Measurements from ENCODE around the gene GJD2. TPM values are rescaled to one million over a fixed set of nuclear protein-coding genes. Genes with fewer than 3 reads are reported as not detected.

The GJD2 gene
- total and polyA plus RNA-seq, 5 donors from 2014 or later = not detected

GRCh38 chr15:34772312-34772711, 17.5 kb upstream of the GJD2 start:
- no peak overlapping the region for H3K27ac Mint-ChIP-seq
- DNase-seq (no peak), ATAC-seq (ENCODE audit: low read depth in 2 of 2) (no peak)
- no peaks in the 10 kb centered on the region for H3K36me3 ChIP-seq (ENCODE audit: control insufficient read depth, insufficient read depth, low read length)
- H3K4me1 Mint-ChIP-seq = peaks cover 0 to 2% (median 0%) of the 10 kb centered on the region in 4 donors
- H3K27ac ChIP-seq (ENCODE audit: insufficient read depth, low read length, poor library complexity, severe bottlenecking) = no peak overlapping the region
- H3K4me3 Mint-ChIP-seq = no peak overlapping the region
- peaks cover 12% of the 10 kb centered on the region for H3K27me3 ChIP-seq (ENCODE audit: control insufficient read depth, insufficient read depth, low read length)
- no peaks in the 10 kb centered on the region for H3K4me1 ChIP-seq (ENCODE audit: control insufficient read depth, insufficient read depth, low read length, poor library complexity, severe bottlenecking)
- H3K4me3 ChIP-seq (ENCODE audit: low read depth, low read length) = no peak overlapping the region
- H3K9me3 Mint-ChIP-seq = peaks cover 0 to 6% (median 0%) of the 10 kb centered on the region in 7 donors
- H3K9me3 ChIP-seq (ENCODE audit: control insufficient read depth in 2 of 2, low read length in 2 of 2) = no peaks in the 10 kb centered on the region
- H3K27me3 Mint-ChIP-seq = peaks cover 17% of the 10 kb centered on the region
- no peaks in the 10 kb centered on the region for H3K36me3 Mint-ChIP-seq

GRCh38 chr15:34769711-34770110, 14.9 kb upstream of the GJD2 start:
- Mint-ChIP-seq H3K27ac (no peak overlapping the region), H3K36me3 (no peaks in the 10 kb centered on the region), H3K4me3 (no peak overlapping the region), H3K9me3 (peaks cover 0 to 6% (median 0%) of the 10 kb centered on the region in 7 donors), H3K4me1 (peaks cover 0 to 2% (median 0%) of the 10 kb centered on the region in 4 donors), H3K27me3 (peaks cover 17% of the 10 kb centered on the region)
- Histone ChIP-seq H3K27ac (ENCODE audit: insufficient read depth, low read length, poor library complexity, severe bottlenecking) (no peak overlapping the region), H3K4me3 (ENCODE audit: low read depth, low read length) (no peak overlapping the region), H3K9me3 (ENCODE audit: control insufficient read depth in 2 of 2, low read length in 2 of 2) (no peaks in the 10 kb centered on the region), H3K4me1 (ENCODE audit: control insufficient read depth, insufficient read depth, low read length, poor library complexity, severe bottlenecking) (no peaks in the 10 kb centered on the region), H3K36me3 (ENCODE audit: control insufficient read depth, insufficient read depth, low read length) (no peaks in the 10 kb centered on the region), H3K27me3 (ENCODE audit: control insufficient read depth, insufficient read depth, low read length) (peaks cover 12% of the 10 kb centered on the region)
- ATAC-seq (ENCODE audit: low read depth in 2 of 2) = no peak
- DNase-seq = no peak

- Mint-ChIP-seq H3K9me3 (peaks cover 0 to 6% (median 0%) of the 10 kb centered on the region in 7 donors), H3K27ac (no peak overlapping the region), H3K27me3 (peaks cover 12% of the 10 kb centered on the region), H3K36me3 (no peaks in the 10 kb centered on the region), H3K4me1 (peaks cover 0 to 2% (median 0%) of the 10 kb centered on the region in 4 donors), H3K4me3 (no peak overlapping the region)
- no peak overlapping the region for H3K4me3 ChIP-seq (ENCODE audit: low read depth, low read length)
- no peaks in the 10 kb centered on the region for H3K4me1 ChIP-seq (ENCODE audit: control insufficient read depth, insufficient read depth, low read length, poor library complexity, severe bottlenecking)
- no peaks in the 10 kb centered on the region for H3K9me3 ChIP-seq (ENCODE audit: control insufficient read depth in 2 of 2, low read length in 2 of 2)
- peaks cover 12% of the 10 kb centered on the region for H3K27me3 ChIP-seq (ENCODE audit: control insufficient read depth, insufficient read depth, low read length)
- DNase-seq = no peak
- no peaks in the 10 kb centered on the region for H3K36me3 ChIP-seq (ENCODE audit: control insufficient read depth, insufficient read depth, low read length)
- H3K27ac ChIP-seq (ENCODE audit: insufficient read depth, low read length, poor library complexity, severe bottlenecking) = no peak overlapping the region
- no peak for ATAC-seq (ENCODE audit: low read depth in 2 of 2)
These were observed 13.7 kb upstream of the GJD2 start for GRCh38 chr15:34768530-34768929.

GRCh38 chr15:34765741-34766140, 10.9 kb upstream of the GJD2 start:
- H3K36me3 Mint-ChIP-seq = no peaks in the 10 kb centered on the region
- no peaks in the 10 kb centered on the region for H3K36me3 ChIP-seq (ENCODE audit: control insufficient read depth, insufficient read depth, low read length)
- no peak overlapping the region for H3K27ac Mint-ChIP-seq
- H3K27me3 ChIP-seq (ENCODE audit: control insufficient read depth, insufficient read depth, low read length) = peaks cover 6% of the 10 kb centered on the region
- H3K9me3 Mint-ChIP-seq = peaks cover 0 to 6% (median 0%) of the 10 kb centered on the region in 7 donors
- H3K4me1 Mint-ChIP-seq = peaks cover 0 to 2% (median 0%) of the 10 kb centered on the region in 4 donors
- H3K27me3 Mint-ChIP-seq = peaks cover 17% of the 10 kb centered on the region
- H3K27ac ChIP-seq (ENCODE audit: insufficient read depth, low read length, poor library complexity, severe bottlenecking) = no peak overlapping the region
- DNase-seq (no peak), ATAC-seq (ENCODE audit: low read depth in 2 of 2) (no peak)
- H3K4me3 ChIP-seq (ENCODE audit: low read depth, low read length) = no peak overlapping the region
- no peaks in the 10 kb centered on the region for H3K4me1 ChIP-seq (ENCODE audit: control insufficient read depth, insufficient read depth, low read length, poor library complexity, severe bottlenecking)
- H3K9me3 ChIP-seq (ENCODE audit: control insufficient read depth in 2 of 2, low read length in 2 of 2) = no peaks in the 10 kb centered on the region
- H3K4me3 Mint-ChIP-seq = no peak overlapping the region

GRCh38 chr15:34760909-34761308, 6.1 kb upstream of the GJD2 start:
- no peaks in the 10 kb centered on the region for H3K4me1 Mint-ChIP-seq
- H3K4me1 ChIP-seq (ENCODE audit: control insufficient read depth, insufficient read depth, low read length, poor library complexity, severe bottlenecking) = no peaks in the 10 kb centered on the region
- H3K36me3 ChIP-seq (ENCODE audit: control insufficient read depth, insufficient read depth, low read length) = no peaks in the 10 kb centered on the region
- H3K27ac Mint-ChIP-seq = no peak overlapping the region
- H3K27me3 Mint-ChIP-seq = peaks cover 39% of the 10 kb centered on the region
- no peaks in the 10 kb centered on the region for H3K36me3 Mint-ChIP-seq
- no peak overlapping the region for H3K4me3 Mint-ChIP-seq
- H3K9me3 Mint-ChIP-seq = no peaks in the 10 kb centered on the region
- DNase-seq = no peak
- H3K4me3 ChIP-seq (ENCODE audit: low read depth, low read length) = no peak overlapping the region
- H3K9me3 ChIP-seq (ENCODE audit: control insufficient read depth in 2 of 2, low read length in 2 of 2) = no peaks in the 10 kb centered on the region
- no peak overlapping the region for H3K27ac ChIP-seq (ENCODE audit: insufficient read depth, low read length, poor library complexity, severe bottlenecking)
- no peak for ATAC-seq (ENCODE audit: low read depth in 2 of 2)
- H3K27me3 ChIP-seq (ENCODE audit: control insufficient read depth, insufficient read depth, low read length) = peaks cover 24% of the 10 kb centered on the region

- no peaks in the 10 kb centered on the region for H3K36me3 ChIP-seq (ENCODE audit: control insufficient read depth, insufficient read depth, low read length)
- Mint-ChIP-seq H3K4me3 (no peak overlapping the region), H3K36me3 (no peaks in the 10 kb centered on the region), H3K27ac (no peak overlapping the region), H3K4me1 (peaks cover 0 to 6% (median 0%) of the 10 kb centered on the region in 4 donors), H3K9me3 (no peaks in the 10 kb centered on the region), H3K27me3 (peaks cover 48% of the 10 kb centered on the region)
- DNase-seq = no peak
- H3K4me1 ChIP-seq (ENCODE audit: control insufficient read depth, insufficient read depth, low read length, poor library complexity, severe bottlenecking) = no peaks in the 10 kb centered on the region
- no peak for ATAC-seq (ENCODE audit: low read depth in 2 of 2)
- H3K4me3 ChIP-seq (ENCODE audit: low read depth, low read length) = no peak overlapping the region
- peaks cover 26% of the 10 kb centered on the region for H3K27me3 ChIP-seq (ENCODE audit: control insufficient read depth, insufficient read depth, low read length)
- no peak overlapping the region for H3K27ac ChIP-seq (ENCODE audit: insufficient read depth, low read length, poor library complexity, severe bottlenecking)
- H3K9me3 ChIP-seq (ENCODE audit: control insufficient read depth in 2 of 2, low read length in 2 of 2) = no peaks in the 10 kb centered on the region
These were observed 5.2 kb upstream of the GJD2 start for GRCh38 chr15:34759992-34760391.

- no peaks in the 10 kb centered on the region for H3K4me1 ChIP-seq (ENCODE audit: control insufficient read depth, insufficient read depth, low read length, poor library complexity, severe bottlenecking)
- H3K27me3 Mint-ChIP-seq = peaks cover 49% of the 10 kb centered on the region
- H3K4me3 Mint-ChIP-seq = no peak overlapping the region
- H3K36me3 ChIP-seq (ENCODE audit: control insufficient read depth, insufficient read depth, low read length) = no peaks in the 10 kb centered on the region
- H3K27ac ChIP-seq (ENCODE audit: insufficient read depth, low read length, poor library complexity, severe bottlenecking) = no peak overlapping the region
- H3K4me3 ChIP-seq (ENCODE audit: low read depth, low read length) = no peak overlapping the region
- peaks cover 26% of the 10 kb centered on the region for H3K27me3 ChIP-seq (ENCODE audit: control insufficient read depth, insufficient read depth, low read length)
- H3K4me1 Mint-ChIP-seq = peaks cover 0 to 6% (median 0%) of the 10 kb centered on the region in 4 donors
- no peaks in the 10 kb centered on the region for H3K9me3 Mint-ChIP-seq
- no peaks in the 10 kb centered on the region for H3K9me3 ChIP-seq (ENCODE audit: control insufficient read depth in 2 of 2, low read length in 2 of 2)
- no peak overlapping the region for H3K27ac Mint-ChIP-seq
- H3K36me3 Mint-ChIP-seq = no peaks in the 10 kb centered on the region
- no peak for DNase-seq
- no peak for ATAC-seq (ENCODE audit: low read depth in 2 of 2)
These were observed 4.5 kb upstream of the GJD2 start for GRCh38 chr15:34759347-34759746.

- Histone ChIP-seq H3K27ac (ENCODE audit: insufficient read depth, low read length, poor library complexity, severe bottlenecking) (no peak overlapping the region), H3K36me3 (ENCODE audit: control insufficient read depth, insufficient read depth, low read length) (no peaks in the 10 kb centered on the region), H3K27me3 (ENCODE audit: control insufficient read depth, insufficient read depth, low read length) (peaks cover 40% of the 10 kb centered on the region), H3K4me1 (ENCODE audit: control insufficient read depth, insufficient read depth, low read length, poor library complexity, severe bottlenecking) (no peaks in the 10 kb centered on the region), H3K4me3 (ENCODE audit: low read depth, low read length) (no peak overlapping the region), H3K9me3 (ENCODE audit: control insufficient read depth in 2 of 2, low read length in 2 of 2) (no peaks in the 10 kb centered on the region)
- Mint-ChIP-seq H3K9me3 (no peaks in the 10 kb centered on the region), H3K4me1 (peaks cover 0 to 9% (median 3%) of the 10 kb centered on the region in 4 donors), H3K27ac (no peak overlapping the region), H3K27me3 (peaks cover 68% of the 10 kb centered on the region), H3K4me3 (no peak overlapping the region), H3K36me3 (no peaks in the 10 kb centered on the region)
- ATAC-seq (ENCODE audit: low read depth in 2 of 2) (no peak), DNase-seq (no peak)
These were observed 2.5 kb upstream of the GJD2 start for GRCh38 chr15:34757262-34757661.
